Esophagus squamous epithelium (tissue), 4 donors: ENCODE results near the gene TRMU.

Experiments used
- CTCF ChIP-seq, 6 experiments: fragments of 450-650 bp in 4 of 6; fragments of 200-600 bp in 2 of 6; sonication (generic) in 2 of 6; IDR thresholded peaks; one replicate each; pipeline ENCODE4 v1.5.1; 2016 to 2019; ENCODE audit warnings: antibody characterized with exemption in 6 of 6, mild to moderate bottlenecking in 4 of 6, moderate library complexity in 4 of 6
- POLR2A ChIP-seq, 4 donors: fragments of 450-650 bp; IDR thresholded peaks; one replicate each; pipeline ENCODE4 v1.6.1; 2017; ENCODE audit warnings: antibody characterized with exemption in 4 of 4, mild to moderate bottlenecking in 4 of 4, moderate library complexity in 3 of 4

- TF ChIP-seq POLR2A (IDR thresholded peaks at IDR 0.05) = no peak
- no peak for TF ChIP-seq CTCF (IDR thresholded peaks at IDR 0.05)
These were observed 24.6 kb downstream of the TRMU start for GRCh38 chr22:46360097-46360496.
